ENCODE measurements around the gene CPM. TPM values are rescaled to one million over a fixed set of nuclear protein-coding genes. Genes with fewer than 3 reads are reported as not detected.

Gene CPM
- total RNA-seq, 1 donor from 2014 or later: 3.6 TPM

DNA sequence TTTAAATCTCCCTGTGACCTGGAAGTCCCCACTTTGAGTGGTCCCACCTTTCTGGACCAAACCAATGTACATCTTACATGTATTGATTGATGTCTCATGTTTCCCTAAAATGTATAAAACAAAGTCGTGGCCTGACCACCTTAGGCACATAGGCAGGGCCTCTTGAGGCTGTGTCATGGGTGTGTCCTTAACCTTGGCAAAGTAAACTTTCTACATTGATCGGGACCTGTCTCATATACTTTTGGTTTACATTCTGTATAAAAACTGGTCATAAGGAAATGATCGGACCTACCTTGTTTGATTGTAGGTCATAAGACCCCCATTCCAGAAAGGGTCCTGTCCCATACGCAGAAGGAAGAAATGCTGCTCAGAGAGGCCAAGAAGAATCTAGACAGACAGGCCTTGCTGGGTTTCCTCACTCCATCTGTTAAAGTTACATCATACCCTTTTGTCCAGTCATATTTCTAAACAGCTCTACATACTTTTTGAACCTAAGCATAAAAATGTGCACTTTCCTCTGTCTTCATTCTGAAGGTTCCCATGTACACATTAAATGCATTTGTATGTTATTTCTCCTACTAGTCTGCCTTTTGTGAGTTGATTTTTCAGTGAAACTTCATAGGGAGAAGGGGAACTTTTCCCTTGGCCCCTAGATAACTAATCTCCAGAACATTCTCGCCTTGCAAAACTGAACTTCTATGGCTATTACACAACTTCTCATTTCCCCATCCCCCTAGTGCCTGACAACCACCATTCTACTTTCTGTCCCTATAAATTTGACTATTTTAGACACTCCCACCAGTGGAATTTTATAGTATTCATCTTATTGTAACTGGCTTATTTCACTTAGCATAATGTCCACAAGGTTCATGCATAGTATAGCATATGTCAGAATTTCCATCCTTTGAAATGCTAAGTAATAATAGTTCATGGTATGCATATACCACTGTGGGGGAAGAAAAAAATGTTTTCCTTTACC is 30.2 kb upstream of the CPM start:
- Mint-ChIP-seq H3K27ac (ENCODE audit: unreplicated experiment) (no peak overlapping the region), H3K4me3 (ENCODE audit: unreplicated experiment) (no peak overlapping the region)

DNA sequence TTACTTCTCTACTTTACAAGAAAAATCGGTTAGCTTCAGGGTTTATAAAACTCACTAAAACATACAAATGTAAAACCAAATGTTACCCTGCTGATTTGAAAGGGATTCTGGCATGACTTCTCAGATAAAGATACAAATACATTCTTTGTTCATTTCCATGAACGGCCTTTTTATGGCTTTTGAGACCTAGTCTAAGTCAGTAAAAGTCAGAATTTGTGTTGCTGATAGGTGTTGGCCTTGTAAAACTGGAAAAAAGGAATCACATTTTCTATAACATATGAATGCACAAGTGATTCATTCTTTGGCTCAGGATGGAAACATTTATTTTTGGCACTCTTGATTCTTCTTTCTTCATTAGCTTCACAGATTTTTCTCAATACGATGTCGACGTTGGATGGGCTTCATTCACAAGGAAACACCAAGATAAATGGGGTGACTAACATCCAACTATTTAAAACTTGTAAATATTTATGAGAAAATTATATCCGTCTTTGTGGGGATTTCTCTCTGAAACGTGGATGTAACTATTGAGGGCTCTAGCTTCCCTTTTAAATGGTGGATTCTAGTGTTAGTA is 27.0 kb upstream of the CPM start:
- no peak for DNase-seq (ENCODE audit: low spot score)
- no peak overlapping the region for H3K27ac Mint-ChIP-seq (ENCODE audit: unreplicated experiment)
- H3K36me3 Mint-ChIP-seq (ENCODE audit: low read depth, unreplicated experiment): peaks cover 6% of the 10 kb centered on the region
- no peak overlapping the region for H3K4me3 Mint-ChIP-seq (ENCODE audit: unreplicated experiment)
- H3K4me1 Mint-ChIP-seq (ENCODE audit: unreplicated experiment): peaks cover 3% of the 10 kb centered on the region
- TF ChIP-seq, protein P1, sequence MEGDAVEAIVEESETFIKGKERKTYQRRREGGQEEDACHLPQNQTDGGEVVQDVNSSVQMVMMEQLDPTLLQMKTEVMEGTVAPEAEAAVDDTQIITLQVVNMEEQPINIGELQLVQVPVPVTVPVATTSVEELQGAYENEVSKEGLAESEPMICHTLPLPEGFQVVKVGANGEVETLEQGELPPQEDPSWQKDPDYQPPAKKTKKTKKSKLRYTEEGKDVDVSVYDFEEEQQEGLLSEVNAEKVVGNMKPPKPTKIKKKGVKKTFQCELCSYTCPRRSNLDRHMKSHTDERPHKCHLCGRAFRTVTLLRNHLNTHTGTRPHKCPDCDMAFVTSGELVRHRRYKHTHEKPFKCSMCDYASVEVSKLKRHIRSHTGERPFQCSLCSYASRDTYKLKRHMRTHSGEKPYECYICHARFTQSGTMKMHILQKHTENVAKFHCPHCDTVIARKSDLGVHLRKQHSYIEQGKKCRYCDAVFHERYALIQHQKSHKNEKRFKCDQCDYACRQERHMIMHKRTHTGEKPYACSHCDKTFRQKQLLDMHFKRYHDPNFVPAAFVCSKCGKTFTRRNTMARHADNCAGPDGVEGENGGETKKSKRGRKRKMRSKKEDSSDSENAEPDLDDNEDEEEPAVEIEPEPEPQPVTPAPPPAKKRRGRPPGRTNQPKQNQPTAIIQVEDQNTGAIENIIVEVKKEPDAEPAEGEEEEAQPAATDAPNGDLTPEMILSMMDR (IDR thresholded peaks at IDR 0.05; ENCODE audit: unreplicated experiment): no peak
- H3K27me3 Mint-ChIP-seq (ENCODE audit: unreplicated experiment): peaks cover 3% of the 10 kb centered on the region
- no peaks in the 10 kb centered on the region for H3K9me3 Mint-ChIP-seq (ENCODE audit: unreplicated experiment)

More for the DNA sequence above, 30.2 kb upstream of the CPM start:
- peaks cover 2% of the 10 kb centered on the region for H3K4me1 Mint-ChIP-seq (ENCODE audit: unreplicated experiment)
- no peaks in the 10 kb centered on the region for H3K36me3 Mint-ChIP-seq (ENCODE audit: low read depth, unreplicated experiment)
- TF ChIP-seq, protein P1 (IDR thresholded peaks at IDR 0.05; ENCODE audit: unreplicated experiment): no peak
- no peak for DNase-seq (ENCODE audit: low spot score)
- no peaks in the 10 kb centered on the region for H3K9me3 Mint-ChIP-seq (ENCODE audit: unreplicated experiment)
- H3K27me3 Mint-ChIP-seq (ENCODE audit: unreplicated experiment): peaks cover 6% of the 10 kb centered on the region

DNA sequence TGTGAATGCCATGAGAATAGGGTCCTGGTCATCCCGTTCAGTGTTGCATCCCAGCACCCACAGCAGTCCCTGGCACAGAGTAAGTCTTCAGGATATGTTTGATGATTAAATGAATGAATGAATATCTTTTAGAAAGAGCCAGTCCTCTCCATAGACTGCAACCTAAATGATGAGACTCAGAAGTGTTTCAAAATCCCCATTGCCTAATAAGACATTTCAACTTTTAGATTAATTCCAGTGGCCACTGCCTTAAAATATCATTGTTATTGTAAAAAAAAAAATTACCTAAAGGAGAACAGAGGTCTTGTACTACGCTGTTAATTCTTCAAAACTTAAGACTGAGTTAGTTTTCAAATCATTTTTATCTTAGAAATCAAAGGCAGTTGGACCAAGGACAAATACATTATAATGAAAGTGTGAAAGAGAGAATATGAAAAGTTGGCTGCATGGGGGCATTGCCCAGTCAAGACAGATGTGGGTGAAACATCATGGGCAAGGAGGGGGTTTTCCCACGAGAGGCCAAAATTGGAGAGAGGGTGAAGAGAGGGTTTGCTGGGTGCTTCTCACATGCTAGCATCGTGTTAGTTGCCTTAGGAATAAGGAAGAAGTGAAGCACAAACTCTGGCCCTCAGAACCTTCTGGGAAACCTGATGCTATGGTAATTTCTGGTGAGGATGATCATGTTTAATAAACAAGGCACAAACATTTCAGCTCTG is 26.3 kb upstream of the CPM start:
- Mint-ChIP-seq H3K36me3 (ENCODE audit: low read depth, unreplicated experiment) (peaks cover 9% of the 10 kb centered on the region), H3K27me3 (ENCODE audit: unreplicated experiment) (peaks cover 2% of the 10 kb centered on the region), H3K9me3 (ENCODE audit: unreplicated experiment) (no peaks in the 10 kb centered on the region), H3K4me1 (ENCODE audit: unreplicated experiment) (peaks cover 3% of the 10 kb centered on the region), H3K27ac (ENCODE audit: unreplicated experiment) (no peak overlapping the region), H3K4me3 (ENCODE audit: unreplicated experiment) (no peak overlapping the region)
- TF ChIP-seq, protein P1 (IDR thresholded peaks at IDR 0.05; ENCODE audit: unreplicated experiment): no peak
- no peak for DNase-seq (ENCODE audit: low spot score)

DNA sequence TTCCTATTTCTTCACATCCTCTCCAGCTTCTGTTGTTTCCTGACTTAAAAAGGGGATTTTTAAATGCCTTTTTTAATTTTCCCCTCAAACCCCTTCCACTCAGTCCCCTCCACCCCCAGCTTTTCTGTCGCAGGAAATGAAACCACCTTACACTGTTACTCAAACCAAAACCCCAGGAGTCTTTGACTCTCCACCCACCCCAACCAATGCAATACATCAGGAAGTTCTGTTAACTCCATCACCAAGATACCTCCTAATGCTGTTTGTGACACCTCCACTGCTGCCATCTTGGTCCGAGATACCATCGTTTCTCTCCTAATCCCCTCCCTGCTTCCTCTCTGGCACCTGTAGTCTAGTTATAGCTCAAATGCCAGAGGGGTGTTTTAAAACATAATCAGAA is 25.4 kb upstream of the CPM start:
- Mint-ChIP-seq H3K36me3 (ENCODE audit: low read depth, unreplicated experiment) (peaks cover 10% of the 10 kb centered on the region), H3K4me3 (ENCODE audit: unreplicated experiment) (no peak overlapping the region), H3K27ac (ENCODE audit: unreplicated experiment) (no peak overlapping the region), H3K27me3 (ENCODE audit: unreplicated experiment) (peaks cover 2% of the 10 kb centered on the region), H3K4me1 (ENCODE audit: unreplicated experiment) (peaks cover 3% of the 10 kb centered on the region), H3K9me3 (ENCODE audit: unreplicated experiment) (no peaks in the 10 kb centered on the region)
- TF ChIP-seq, protein P1 (IDR thresholded peaks at IDR 0.05; ENCODE audit: unreplicated experiment): no peak
- no peak for DNase-seq (ENCODE audit: low spot score)
